Colonic mucosa (tissue), 4 donors: ENCODE data around the gene RFFL. TPM values are rescaled to one million over a fixed set of nuclear protein-coding genes. Genes with fewer than 3 reads are reported as not detected.
"Not testable (repeated sequence)": the region's sequence is repeated elsewhere in the genome, so short reads cannot be mapped to it uniquely, and the experiment has no call there.

Experiments used
- DNase-seq: peaks from one replicate; pipeline ENCODE4 v3.0.0-alpha.2; 2020
- H3K27ac ChIP-seq: fragments of 200-600 bp; one replicate; pipeline ENCODE4 v1.8.0; 2021
- H3K27me3 ChIP-seq: fragments of 200-600 bp; one replicate; pipeline ENCODE4 v1.8.0; 2021
- H3K36me3 ChIP-seq: fragments of 200-600 bp; one replicate; pipeline ENCODE4 v1.8.0; 2021
- H3K4me1 ChIP-seq: fragments of 200-600 bp; one replicate; pipeline ENCODE4 v1.8.0; 2021; ENCODE audit warnings: mild to moderate bottlenecking
- H3K4me3 ChIP-seq: fragments of 200-600 bp; one replicate; pipeline ENCODE4 v1.8.0; 2021
- H3K9ac ChIP-seq, 2 donors: one replicate each; pipeline ENCODE4 v1.7.0; 2013; ENCODE audit warnings: control low read depth in 2 of 2, low read depth in 2 of 2, low read length in 2 of 2
- H3K9me3 ChIP-seq: fragments of 200-600 bp; one replicate; pipeline ENCODE4 v1.8.0; 2021
- CTCF ChIP-seq: fragments of 200-600 bp; IDR thresholded peaks from one replicate; pipeline ENCODE4 v1.8.0; 2022; ENCODE audit warnings: antibody characterized with exemption, mild to moderate bottlenecking
- intact Hi-C: fragments of 100-400 bp; cut with DNase I; formaldehyde crosslinking; loops from one replicate; pipeline ENCODE4 v1.14.1; 2022
- total RNA-seq, 2 donors: library from RNA; stranded (reverse); fragmentation: NEBNext Ultra II Directional in 1 of 2; extraction: Animal tissue kit (Norgen Biotek cat#: 25700) in 1 of 2; gene quantifications; one replicate each; pipeline ENCODE4 v1.2.1, GENCODE V29; 2021
- donor health status: healthy.
- donor health status: DM: no; HTN: no; CAD: no.
- donor health status: DM: no; HTN: no; CAD: no.

RFFL gene
- total RNA-seq, 2 donors from 2014 or later, result 48.4 to 82.5 TPM

- Histone ChIP-seq H3K9me3 (no peaks in the 10 kb centered on the region), H3K27me3 (no peaks in the 10 kb centered on the region), H3K9ac (no peak overlapping the region), H3K36me3 (peaks cover 5% of the 10 kb centered on the region), H3K4me1 (no peaks in the 10 kb centered on the region), H3K27ac (no peak overlapping the region), H3K4me3 (no peak overlapping the region)
- intact Hi-C loops, result no loop called here
- no peak for DNase-seq
- TF ChIP-seq CTCF, result no peak
These were observed 32.7 kb downstream of the RFFL start for GRCh38 chr17:35030780-35031179.

- Histone ChIP-seq H3K9me3 (no peaks in the 10 kb centered on the region), H3K4me1 (no peaks in the 10 kb centered on the region), H3K36me3 (peaks cover 10% of the 10 kb centered on the region), H3K27me3 (no peaks in the 10 kb centered on the region), H3K9ac (peak overlapping the region in 1 of 2 donors; percentile 1), H3K4me3 (no peak overlapping the region), H3K27ac (no peak overlapping the region)
- TF ChIP-seq CTCF, result no peak
- intact Hi-C loops, result no loop called here
- DNase-seq, result no peak
These were observed 34.8 kb downstream of the RFFL start for GRCh38 chr17:35028531-35029262.

- H3K36me3 ChIP-seq, result peaks cover 10% of the 10 kb centered on the region
- DNase-seq, H3K4me1 ChIP-seq, H3K27ac ChIP-seq, intact Hi-C loops, H3K4me3 ChIP-seq, H3K27me3 ChIP-seq, H3K9ac ChIP-seq, H3K9me3 ChIP-seq: not testable (repeated sequence)
These were observed 35.4 kb downstream of the RFFL start for GRCh38 chr17:35028097-35028496.

GRCh38 chr17:35025541-35025940 lies 38.0 kb downstream of the RFFL start:
- intact Hi-C loops, result no loop called here
- no peak overlapping the region for H3K27ac ChIP-seq
- no peak overlapping the region for H3K4me3 ChIP-seq
- no peaks in the 10 kb centered on the region for H3K4me1 ChIP-seq
- no peaks in the 10 kb centered on the region for H3K27me3 ChIP-seq
- peaks cover 10% of the 10 kb centered on the region for H3K36me3 ChIP-seq
- no peaks in the 10 kb centered on the region for H3K9me3 ChIP-seq
- no peak for DNase-seq
- no peak for TF ChIP-seq CTCF
- no peak overlapping the region for H3K9ac ChIP-seq

- no peaks in the 10 kb centered on the region for H3K9me3 ChIP-seq
- H3K27me3 ChIP-seq, result no peaks in the 10 kb centered on the region
- no peak for TF ChIP-seq CTCF
- no peak overlapping the region for H3K4me3 ChIP-seq
- H3K27ac ChIP-seq, result no peak overlapping the region
- no peak for DNase-seq
- intact Hi-C loops, result no loop called here
- H3K4me1 ChIP-seq, result no peaks in the 10 kb centered on the region
- H3K9ac ChIP-seq, result no peak overlapping the region
- H3K36me3 ChIP-seq, result peaks cover 10% of the 10 kb centered on the region
These were observed 40.0 kb downstream of the RFFL start for GRCh38 chr17:35023538-35023937.

GRCh38 chr17:35022536-35023063 lies 40.9 kb downstream of the RFFL start:
- Histone ChIP-seq H3K9me3 (no peaks in the 10 kb centered on the region), H3K27ac (peak overlapping the region; percentile 7), H3K4me3 (no peak overlapping the region), H3K9ac (no peak overlapping the region), H3K4me1 (no peaks in the 10 kb centered on the region), H3K36me3 (peaks cover 10% of the 10 kb centered on the region), H3K27me3 (no peaks in the 10 kb centered on the region)
- intact Hi-C loops, result no loop called here
- DNase-seq, result peak; percentile 23
- no peak for TF ChIP-seq CTCF
